Neural progenitor cell (in vitro differentiated cells): Measurements from ENCODE around the gene ECM2. TPM values are rescaled to one million over a fixed set of nuclear protein-coding genes. Genes with fewer than 3 reads are reported as not detected.

Source experiments
- DNase-seq: peaks from one replicate; pipeline ENCODE4 v3.0.0-alpha.2; 2016; ENCODE audit warnings: low spot score
- H2AFZ ChIP-seq: fragments of 200-600 bp; sonication (generic); replicated peaks from 2 replicates; pipeline ENCODE4 v1.6.1; 2016; ENCODE audit warnings: antibody characterized with exemption
- H3F3A ChIP-seq: fragments of 200-600 bp; sonication (generic); 2 replicates; pipeline ENCODE4 v1.6.1; 2016; ENCODE audit warnings: antibody characterized with exemption, low read depth
- H3K27ac ChIP-seq: fragments of 200-600 bp; sonication (generic); 2 replicates; pipeline ENCODE4 v1.5.1; 2016; ENCODE audit warnings: mild to moderate bottlenecking
- H3K27me3 ChIP-seq: fragments of 200-600 bp; sonication (generic); 2 replicates; pipeline ENCODE4 v1.6.1; 2016; ENCODE audit warnings: mild to moderate bottlenecking, moderate library complexity
- H3K36me3 ChIP-seq: fragments of 200-600 bp; sonication (generic); 2 replicates; pipeline ENCODE4 v1.5.1; 2016
- H3K4me1 ChIP-seq: fragments of 200-600 bp; sonication (generic); 2 replicates; pipeline ENCODE4 v1.6.1; 2016; ENCODE audit warnings: mixed run types
- H3K4me2 ChIP-seq: fragments of 200-600 bp; sonication (generic); 2 replicates; pipeline ENCODE4 v1.6.1; 2016
- H3K4me3 ChIP-seq: fragments of 200-600 bp; sonication (generic); 2 replicates; pipeline ENCODE4 v1.5.1; 2016
- H3K79me2 ChIP-seq: fragments of 200-600 bp; sonication (generic); 2 replicates; pipeline ENCODE4 v1.6.1; 2016; ENCODE audit warnings: low read depth
- H3K9ac ChIP-seq: fragments of 200-600 bp; sonication (generic); 2 replicates; pipeline ENCODE4 v1.6.1; 2016
- H3K9me3 ChIP-seq: fragments of 200-600 bp; sonication (generic); 2 replicates; pipeline ENCODE4 v1.5.1; 2016; ENCODE audit warnings: low read depth
- H4K20me1 ChIP-seq: fragments of 200-600 bp; sonication (generic); 2 replicates; pipeline ENCODE4 v1.6.1; 2016; ENCODE audit warnings: low read depth
- H3K27ac Mint-ChIP-seq: 3 replicates; pipeline ENCODE4 v1.8.0; 2021; ENCODE audit warnings: mixed read lengths
- H3K27me3 Mint-ChIP-seq: 2 replicates; pipeline ENCODE4 v1.8.0; 2022; ENCODE audit warnings: low read depth, mild to moderate bottlenecking, inconsistent platforms, moderate library complexity, mixed read lengths; ENCODE audit not compliant: insufficient read depth
- H3K36me3 Mint-ChIP-seq: 3 replicates; pipeline ENCODE4 v1.8.0; 2021; ENCODE audit warnings: mixed read lengths
- H3K4me1 Mint-ChIP-seq: 3 replicates; pipeline ENCODE4 v1.8.0; 2021; ENCODE audit warnings: mixed read lengths
- H3K4me3 Mint-ChIP-seq: 3 replicates; pipeline ENCODE4 v1.8.0; 2021; ENCODE audit warnings: mild to moderate bottlenecking, moderate library complexity, mixed read lengths
- H3K9me3 Mint-ChIP-seq: 3 replicates; pipeline ENCODE4 v1.8.0; 2020; ENCODE audit warnings: mixed read lengths
- EZH2 ChIP-seq: fragments of 200-600 bp; sonication (generic); IDR thresholded peaks from 2 replicates; pipeline ENCODE4 v1.6.1; 2017; ENCODE audit warnings: antibody characterized with exemption, mild to moderate bottlenecking, moderate library complexity
- EZH2phosphoT487 ChIP-seq: fragments of 200-600 bp; sonication (generic); IDR thresholded peaks from 2 replicates; pipeline ENCODE4 v1.6.1; 2017; ENCODE audit warnings: antibody characterized with exemption
- total RNA-seq: library from RNA; depleted of rRNA; stranded (reverse); fragments of >200 nt; gene quantifications from 2 replicates; pipeline ENCODE4 v1.2.3, GENCODE V29; 2015; ENCODE audit warnings: low replicate concordance
- TF ChIP-seq, protein P1 (sequence below): fragments of 200-600 bp; sonication (generic); IDR thresholded peaks from 2 replicates; pipeline ENCODE4 v1.5.1; 2017; ENCODE audit warnings: antibody characterized with exemption, mild to moderate bottlenecking

ECM2 gene
- total RNA-seq, 1 donor from 2014 or later, result not detected

DNA sequence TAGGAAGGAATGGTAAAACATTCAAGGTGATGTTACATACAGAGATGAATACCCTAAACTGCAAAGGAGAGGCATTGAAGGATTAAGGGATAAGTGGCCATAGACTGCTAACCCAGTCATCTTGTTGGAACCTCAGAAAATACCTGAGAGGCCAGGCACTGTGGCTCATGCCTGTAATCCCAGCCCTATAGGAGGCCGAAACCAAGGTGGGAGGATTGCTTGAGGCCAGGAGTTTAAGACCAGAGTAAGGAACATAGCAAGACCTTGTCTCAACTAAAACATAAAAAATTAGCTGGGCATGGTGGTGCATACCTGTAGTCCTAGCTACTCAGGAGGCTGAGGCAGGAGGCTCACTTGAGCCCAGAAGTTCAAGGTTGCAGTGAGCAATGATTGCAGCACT, 10.9 kb downstream of the ECM2 start:
- Mint-ChIP-seq H3K27ac (no peak overlapping the region), H3K36me3 (no peaks in the 10 kb centered on the region), H3K9me3 (no peaks in the 10 kb centered on the region), H3K4me1 (peaks cover 3% of the 10 kb centered on the region), H3K4me3 (no peak overlapping the region), H3K27me3 (no peaks in the 10 kb centered on the region)
- H2AFZ ChIP-seq, result no peak overlapping the region
- no peak for DNase-seq
- no peaks in the 10 kb centered on the region for H4K20me1 ChIP-seq
- H3K4me3 ChIP-seq, result no peak overlapping the region
- H3K9ac ChIP-seq, result no peak overlapping the region
- no peaks in the 10 kb centered on the region for H3K36me3 ChIP-seq
- H3K9me3 ChIP-seq, result no peaks in the 10 kb centered on the region
- H3K27me3 ChIP-seq, result no peaks in the 10 kb centered on the region
- H3K4me2 ChIP-seq, result no peak overlapping the region
- TF ChIP-seq EZH2phosphoT487, result no peak
- no peak for TF ChIP-seq EZH2
- TF ChIP-seq, protein P1, sequence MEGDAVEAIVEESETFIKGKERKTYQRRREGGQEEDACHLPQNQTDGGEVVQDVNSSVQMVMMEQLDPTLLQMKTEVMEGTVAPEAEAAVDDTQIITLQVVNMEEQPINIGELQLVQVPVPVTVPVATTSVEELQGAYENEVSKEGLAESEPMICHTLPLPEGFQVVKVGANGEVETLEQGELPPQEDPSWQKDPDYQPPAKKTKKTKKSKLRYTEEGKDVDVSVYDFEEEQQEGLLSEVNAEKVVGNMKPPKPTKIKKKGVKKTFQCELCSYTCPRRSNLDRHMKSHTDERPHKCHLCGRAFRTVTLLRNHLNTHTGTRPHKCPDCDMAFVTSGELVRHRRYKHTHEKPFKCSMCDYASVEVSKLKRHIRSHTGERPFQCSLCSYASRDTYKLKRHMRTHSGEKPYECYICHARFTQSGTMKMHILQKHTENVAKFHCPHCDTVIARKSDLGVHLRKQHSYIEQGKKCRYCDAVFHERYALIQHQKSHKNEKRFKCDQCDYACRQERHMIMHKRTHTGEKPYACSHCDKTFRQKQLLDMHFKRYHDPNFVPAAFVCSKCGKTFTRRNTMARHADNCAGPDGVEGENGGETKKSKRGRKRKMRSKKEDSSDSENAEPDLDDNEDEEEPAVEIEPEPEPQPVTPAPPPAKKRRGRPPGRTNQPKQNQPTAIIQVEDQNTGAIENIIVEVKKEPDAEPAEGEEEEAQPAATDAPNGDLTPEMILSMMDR, result no peak
- peaks cover 10% of the 10 kb centered on the region for H3K4me1 ChIP-seq
- no peaks in the 10 kb centered on the region for H3K79me2 ChIP-seq
- H3F3A ChIP-seq, result no peaks in the 10 kb centered on the region
- no peak overlapping the region for H3K27ac ChIP-seq

GRCh38 chr9:92522983-92523970, 12.5 kb downstream of the ECM2 start:
- TF ChIP-seq EZH2, result no peak
- Histone ChIP-seq H3K27me3 (no peaks in the 10 kb centered on the region), H3K4me3 (no peak overlapping the region), H3K4me1 (peaks cover 4% of the 10 kb centered on the region), H3K9me3 (no peaks in the 10 kb centered on the region), H3K9ac (no peak overlapping the region), H3F3A (no peaks in the 10 kb centered on the region), H3K79me2 (no peaks in the 10 kb centered on the region), H4K20me1 (no peaks in the 10 kb centered on the region), H3K27ac (no peak overlapping the region), H3K36me3 (no peaks in the 10 kb centered on the region), H3K4me2 (no peak overlapping the region), H2AFZ (no peak overlapping the region)
- no peak for DNase-seq
- Mint-ChIP-seq H3K4me3 (no peak overlapping the region), H3K4me1 (peaks cover 3% of the 10 kb centered on the region), H3K27me3 (no peaks in the 10 kb centered on the region), H3K9me3 (no peaks in the 10 kb centered on the region), H3K36me3 (no peaks in the 10 kb centered on the region), H3K27ac (no peak overlapping the region)

GRCh38 chr9:92520837-92521236, 15.0 kb downstream of the ECM2 start:
- Histone ChIP-seq H3K4me3 (no peak overlapping the region), H3K79me2 (no peaks in the 10 kb centered on the region), H3K36me3 (no peaks in the 10 kb centered on the region), H3K9ac (no peak overlapping the region), H2AFZ (no peak overlapping the region), H3F3A (no peaks in the 10 kb centered on the region), H3K4me2 (no peak overlapping the region), H3K9me3 (no peaks in the 10 kb centered on the region), H3K27me3 (no peaks in the 10 kb centered on the region), H3K4me1 (peaks cover 10% of the 10 kb centered on the region), H4K20me1 (no peaks in the 10 kb centered on the region), H3K27ac (no peak overlapping the region)
- H3K27ac Mint-ChIP-seq, result no peak overlapping the region
- H3K36me3 Mint-ChIP-seq, result no peaks in the 10 kb centered on the region
- no peaks in the 10 kb centered on the region for H3K27me3 Mint-ChIP-seq
- H3K9me3 Mint-ChIP-seq, result no peaks in the 10 kb centered on the region
- peaks cover 5% of the 10 kb centered on the region for H3K4me1 Mint-ChIP-seq
- TF ChIP-seq EZH2phosphoT487, result no peak
- TF ChIP-seq, protein P1, result no peak
- no peak for TF ChIP-seq EZH2
- no peak for DNase-seq
- no peak overlapping the region for H3K4me3 Mint-ChIP-seq

- Histone ChIP-seq H3K4me3 (no peak overlapping the region), H3K4me1 (peaks cover 10% of the 10 kb centered on the region), H2AFZ (no peak overlapping the region), H3K27me3 (no peaks in the 10 kb centered on the region), H3K4me2 (no peak overlapping the region), H3K9ac (no peak overlapping the region), H4K20me1 (no peaks in the 10 kb centered on the region), H3K27ac (no peak overlapping the region), H3F3A (no peaks in the 10 kb centered on the region), H3K9me3 (no peaks in the 10 kb centered on the region), H3K79me2 (no peaks in the 10 kb centered on the region), H3K36me3 (no peaks in the 10 kb centered on the region)
- no peak for DNase-seq
- Mint-ChIP-seq H3K27me3 (no peaks in the 10 kb centered on the region), H3K4me1 (peaks cover 3% of the 10 kb centered on the region), H3K36me3 (no peaks in the 10 kb centered on the region), H3K27ac (no peak overlapping the region), H3K9me3 (no peaks in the 10 kb centered on the region), H3K4me3 (no peak overlapping the region)
- TF ChIP-seq, protein P1, result no peak
- no peak for TF ChIP-seq EZH2phosphoT487
Measured at GRCh38 chr9:92518199-92518598, 17.6 kb downstream of the ECM2 start.
